Naive B cell (primary cell): ENCODE results near the gene KRTCAP3. TPM values are rescaled to one million over a fixed set of nuclear protein-coding genes. Genes with fewer than 3 reads are reported as not detected.

Experiments
- ATAC-seq, 2 donors: fragments of 150-1000 bp; cut with Tn5 transposase; 2 replicates each; pipeline ENCODE4 v1.10.0; 2021; ENCODE audit warnings: low read depth in 2 of 2, mild to moderate bottlenecking in 2 of 2, moderate library complexity in 2 of 2
- DNase-seq: peaks from one replicate; pipeline ENCODE4 v3.0.0; 2022
- H3K27ac Mint-ChIP-seq, 6 donors: one replicate each; pipeline ENCODE4 v1.8.0; 2020 to 2022; ENCODE audit warnings: mild to moderate bottlenecking in 6 of 6, mixed read lengths in 6 of 6, moderate library complexity in 5 of 6, inconsistent platforms in 2 of 6
- H3K27me3 Mint-ChIP-seq, 3 donors: one replicate each; pipeline ENCODE4 v1.8.0; 2021 to 2022; ENCODE audit warnings: mixed read lengths in 3 of 3, mild to moderate bottlenecking in 1 of 3
- H3K36me3 Mint-ChIP-seq, 2 donors: one replicate each; pipeline ENCODE4 v1.8.0; 2020 to 2022; ENCODE audit warnings: mixed read lengths in 2 of 2, inconsistent platforms in 1 of 2, mild to moderate bottlenecking in 1 of 2
- H3K4me1 Mint-ChIP-seq, 3 donors: one replicate each; pipeline ENCODE4 v1.8.0; 2020 to 2022; ENCODE audit warnings: mixed read lengths in 3 of 3, inconsistent platforms in 1 of 3, mild to moderate bottlenecking in 1 of 3, moderate library complexity in 1 of 3
- H3K4me3 Mint-ChIP-seq, 8 donors: one replicate each; pipeline ENCODE4 v1.8.0; 2020 to 2022; ENCODE audit warnings: mild to moderate bottlenecking in 8 of 8, mixed read lengths in 8 of 8, moderate library complexity in 8 of 8, inconsistent platforms in 2 of 8
- H3K9me3 Mint-ChIP-seq, 7 donors: one replicate each; pipeline ENCODE4 v1.8.0; 2020 to 2022; ENCODE audit warnings: mixed read lengths in 7 of 7, mild to moderate bottlenecking in 5 of 7, inconsistent platforms in 2 of 7, moderate library complexity in 1 of 7
- polyA plus RNA-seq, 6 donors: library from polyadenylated mRNA; unstranded; fragments of 300-500 nt; fragmentation: Illumina TruSeq; gene quantifications; one replicate each; pipeline ENCODE4 v1.2.3, GENCODE V29; 2021; ENCODE audit warnings: low read depth in 6 of 6

KRTCAP3 gene
- polyA plus RNA-seq, result 1 to 10 TPM in 4 of 6 donors, under 1 TPM in 1, not detected in 1; 1.00 to 8.3 (median 3.9) TPM

GRCh38 chr2:27441958-27442919 lies at the start of gene KRTCAP3:
TSS of gene KRTCAP3 (plus strand) at chr2:27442381. CDS start at chr2:27442413, 32 bp downstream.
- DNase-seq (peak; percentile 27), ATAC-seq (peak; percentile 79 to 89)
- H3K9me3 Mint-ChIP-seq, result no peaks in the 10 kb centered on the region
- peak within 1 kb of the TSS in 4 of 8 donors; percentile 20 to 82 (median 68) for H3K4me3 Mint-ChIP-seq
- peaks cover 27 to 34% of the 10 kb centered on the region in 2 donors for H3K36me3 Mint-ChIP-seq
- H3K4me1 Mint-ChIP-seq, result peaks cover 3 to 14% (median 7%) of the 10 kb centered on the region in 3 donors
- no peaks in the 10 kb centered on the region for H3K27me3 Mint-ChIP-seq
- H3K27ac Mint-ChIP-seq, result peak within 1 kb of the TSS in 4 of 6 donors; percentile 71 to 95 (median 90)

- H3K4me1 Mint-ChIP-seq, result peaks cover 12 to 23% (median 18%) of the 10 kb centered on the region in 3 donors
- H3K9me3 Mint-ChIP-seq, result no peaks in the 10 kb centered on the region
- no peaks in the 10 kb centered on the region for H3K27me3 Mint-ChIP-seq
- ATAC-seq, result no peak
- no peak for DNase-seq
- H3K36me3 Mint-ChIP-seq, result peaks cover 0 to 5% of the 10 kb centered on the region in 2 donors
- H3K27ac Mint-ChIP-seq, result no peak overlapping the region
- H3K4me3 Mint-ChIP-seq, result no peak overlapping the region
Observed at GRCh38 chr2:27393225-27393624, 49.0 kb upstream of the KRTCAP3 start.

GRCh38 chr2:27398962-27399361 lies 43.2 kb upstream of the KRTCAP3 start:
- no peak for ATAC-seq
- Mint-ChIP-seq H3K4me1 (peaks cover 13 to 47% (median 24%) of the 10 kb centered on the region in 3 donors), H3K4me3 (no peak overlapping the region)

GRCh38 chr2:27400348-27401135 lies 41.6 kb upstream of the KRTCAP3 start:
- H3K9me3 Mint-ChIP-seq, result no peaks in the 10 kb centered on the region
- peaks cover 13 to 42% (median 24%) of the 10 kb centered on the region in 3 donors for H3K4me1 Mint-ChIP-seq
- peak overlapping the region in 5 of 6 donors; percentile 49 to 74 (median 63) for H3K27ac Mint-ChIP-seq

More at GRCh38 chr2:27398962-27399361, 43.2 kb upstream of the KRTCAP3 start:
- Mint-ChIP-seq H3K9me3 (no peaks in the 10 kb centered on the region), H3K27me3 (no peaks in the 10 kb centered on the region), H3K27ac (peak overlapping the region in 2 of 6 donors; percentile 41 to 80), H3K36me3 (no peaks in the 10 kb centered on the region)
- DNase-seq, result no peak

GRCh38 chr2:27407798-27408491 lies 34.2 kb upstream of the KRTCAP3 start:
- ATAC-seq, result no peak

More at GRCh38 chr2:27400348-27401135, 41.6 kb upstream of the KRTCAP3 start:
- DNase-seq (no peak), ATAC-seq (no peak)
- Mint-ChIP-seq H3K27me3 (no peaks in the 10 kb centered on the region), H3K4me3 (no peak overlapping the region), H3K36me3 (no peaks in the 10 kb centered on the region)

GRCh38 chr2:27408601-27409320 lies 33.4 kb upstream of the KRTCAP3 start:
- DNase-seq (no peak), ATAC-seq (no peak)
- H3K27me3 Mint-ChIP-seq, result peaks cover 6 to 17% (median 9%) of the 10 kb centered on the region in 3 donors
- H3K27ac Mint-ChIP-seq, result peak overlapping the region; percentile 2 to 91 (median 84)
- H3K36me3 Mint-ChIP-seq, result peaks cover 0 to 8% of the 10 kb centered on the region in 2 donors
- H3K4me3 Mint-ChIP-seq, result peak overlapping the region; percentile 83 to 93 (median 90)
- peaks cover 0 to 5% (median 0%) of the 10 kb centered on the region in 7 donors for H3K9me3 Mint-ChIP-seq
- peaks cover 21 to 36% (median 28%) of the 10 kb centered on the region in 3 donors for H3K4me1 Mint-ChIP-seq

More at GRCh38 chr2:27407798-27408491, 34.2 kb upstream of the KRTCAP3 start:
- H3K9me3 Mint-ChIP-seq, result peaks cover 0 to 5% (median 0%) of the 10 kb centered on the region in 7 donors
- peak overlapping the region; percentile 23 to 93 (median 90) for H3K4me3 Mint-ChIP-seq
- DNase-seq, result no peak
- peaks cover 21 to 41% (median 28%) of the 10 kb centered on the region in 3 donors for H3K4me1 Mint-ChIP-seq
- peak overlapping the region; percentile 2 to 92 (median 87) for H3K27ac Mint-ChIP-seq
- peaks cover 0 to 8% of the 10 kb centered on the region in 2 donors for H3K36me3 Mint-ChIP-seq
- peaks cover 6 to 13% (median 6%) of the 10 kb centered on the region in 3 donors for H3K27me3 Mint-ChIP-seq

GRCh38 chr2:27409321-27410073 lies 32.7 kb upstream of the KRTCAP3 start, which contains the start of gene PPM1G:
TSS of gene PPM1G (minus strand) at chr2:27409591. CDS start at chr2:27409422, 169 bp downstream.
- ATAC-seq, result peak; percentile 96
- peaks cover 0 to 8% of the 10 kb centered on the region in 2 donors for H3K36me3 Mint-ChIP-seq
- H3K9me3 Mint-ChIP-seq, result peaks cover 0 to 5% (median 0%) of the 10 kb centered on the region in 7 donors
- H3K27ac Mint-ChIP-seq, result peak within 1 kb of the TSS; percentile 81 to 99 (median 97)
- peaks cover 6 to 17% (median 9%) of the 10 kb centered on the region in 3 donors for H3K27me3 Mint-ChIP-seq
- peak; percentile 96 for DNase-seq
- H3K4me1 Mint-ChIP-seq, result peaks cover 21 to 36% (median 28%) of the 10 kb centered on the region in 3 donors
- H3K4me3 Mint-ChIP-seq, result peak within 1 kb of the TSS; percentile 83 to 96 (median 93)

GRCh38 chr2:27412419-27413152 lies 29.6 kb upstream of the KRTCAP3 start:
- ATAC-seq (no peak), DNase-seq (no peak)
- peaks cover 0 to 8% of the 10 kb centered on the region in 2 donors for H3K36me3 Mint-ChIP-seq
- H3K9me3 Mint-ChIP-seq, result peaks cover 0 to 5% (median 0%) of the 10 kb centered on the region in 7 donors
- peaks cover 16 to 22% (median 18%) of the 10 kb centered on the region in 3 donors for H3K4me1 Mint-ChIP-seq
- peaks cover 6 to 17% (median 9%) of the 10 kb centered on the region in 3 donors for H3K27me3 Mint-ChIP-seq
- H3K27ac Mint-ChIP-seq, result peak overlapping the region in 2 of 6 donors; percentile 32 to 43
- H3K4me3 Mint-ChIP-seq, result peak overlapping the region in 3 of 8 donors; percentile 19 to 67 (median 51)

- Mint-ChIP-seq H3K4me3 (peak overlapping the region in 2 of 8 donors; percentile 21 to 33), H3K4me1 (peaks cover 0 to 5% (median 0%) of the 10 kb centered on the region in 3 donors), H3K27ac (no peak overlapping the region)
Observed at GRCh38 chr2:27416151-27416550, 26.0 kb upstream of the KRTCAP3 start.

GRCh38 chr2:27420996-27421395 lies 21.2 kb upstream of the KRTCAP3 start:
- no peak for DNase-seq
- Mint-ChIP-seq H3K27ac (no peak overlapping the region), H3K4me3 (no peak overlapping the region), H3K27me3 (no peaks in the 10 kb centered on the region), H3K9me3 (no peaks in the 10 kb centered on the region), H3K36me3 (no peaks in the 10 kb centered on the region), H3K4me1 (no peaks in the 10 kb centered on the region)
- ATAC-seq, result no peak

More at GRCh38 chr2:27416151-27416550, 26.0 kb upstream of the KRTCAP3 start:
- peaks cover 0 to 8% of the 10 kb centered on the region in 2 donors for H3K36me3 Mint-ChIP-seq
- H3K9me3 Mint-ChIP-seq, result peaks cover 0 to 5% (median 0%) of the 10 kb centered on the region in 7 donors
- peaks cover 0 to 16% (median 9%) of the 10 kb centered on the region in 3 donors for H3K27me3 Mint-ChIP-seq
- DNase-seq, result no peak
- no peak for ATAC-seq
